Hepatocyte (in vitro differentiated cells): ENCODE measurements around the gene SMIM12.

Source experiments
- EZH2 ChIP-seq: fragments of 200-600 bp; sonication (generic); IDR thresholded peaks from 2 replicates; pipeline ENCODE4 v1.6.1; 2016; ENCODE audit warnings: antibody characterized with exemption, mild to moderate bottlenecking, borderline replicate concordance
- EZH2phosphoT487 ChIP-seq: fragments of 200-600 bp; sonication (generic); IDR thresholded peaks from one replicate; pipeline ENCODE4 v1.6.1; 2018; ENCODE audit warnings: antibody characterized with exemption, mild to moderate bottlenecking, low read depth, moderate library complexity; ENCODE audit not compliant: unreplicated experiment, severe bottlenecking
- TF ChIP-seq, protein P1 (sequence below): fragments of 200-600 bp; sonication (generic); IDR thresholded peaks from 2 replicates; pipeline ENCODE4 v1.5.1; 2016; ENCODE audit warnings: antibody characterized with exemption, mild to moderate bottlenecking; ENCODE audit not compliant: poor library complexity

DNA sequence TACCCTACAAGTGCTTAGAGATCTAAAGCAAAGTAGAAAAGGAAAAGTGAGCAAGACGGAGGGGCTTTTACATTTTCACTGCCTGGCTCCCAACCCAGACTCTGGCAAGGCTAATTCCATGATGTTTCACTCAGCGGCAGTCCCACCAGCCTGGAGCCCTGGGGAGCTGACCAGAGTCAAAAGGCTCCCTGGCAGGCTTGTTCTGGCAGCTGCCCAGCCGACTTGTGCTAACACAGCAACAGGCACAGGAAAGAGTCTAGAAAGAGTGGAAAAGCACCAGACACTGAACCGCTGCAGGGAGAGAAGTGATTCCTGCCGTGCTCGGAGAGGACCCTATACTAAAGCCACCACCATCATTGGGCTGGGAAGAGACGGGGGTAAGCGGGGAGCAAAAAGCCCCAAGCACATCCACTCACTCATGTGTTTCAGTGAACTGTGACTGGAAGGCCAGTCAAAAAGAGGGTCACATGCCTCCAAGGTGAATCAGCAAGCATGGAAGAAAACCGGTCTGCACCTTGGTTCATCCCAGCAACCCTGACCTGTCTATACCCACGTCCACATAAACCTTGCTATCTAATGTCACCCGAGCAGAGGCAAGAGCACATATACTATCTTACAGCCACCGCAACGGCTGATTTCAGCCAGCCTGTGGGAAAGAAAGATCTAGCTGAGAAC is 8.0 kb downstream of the SMIM12 start:
- TF ChIP-seq, protein P1, sequence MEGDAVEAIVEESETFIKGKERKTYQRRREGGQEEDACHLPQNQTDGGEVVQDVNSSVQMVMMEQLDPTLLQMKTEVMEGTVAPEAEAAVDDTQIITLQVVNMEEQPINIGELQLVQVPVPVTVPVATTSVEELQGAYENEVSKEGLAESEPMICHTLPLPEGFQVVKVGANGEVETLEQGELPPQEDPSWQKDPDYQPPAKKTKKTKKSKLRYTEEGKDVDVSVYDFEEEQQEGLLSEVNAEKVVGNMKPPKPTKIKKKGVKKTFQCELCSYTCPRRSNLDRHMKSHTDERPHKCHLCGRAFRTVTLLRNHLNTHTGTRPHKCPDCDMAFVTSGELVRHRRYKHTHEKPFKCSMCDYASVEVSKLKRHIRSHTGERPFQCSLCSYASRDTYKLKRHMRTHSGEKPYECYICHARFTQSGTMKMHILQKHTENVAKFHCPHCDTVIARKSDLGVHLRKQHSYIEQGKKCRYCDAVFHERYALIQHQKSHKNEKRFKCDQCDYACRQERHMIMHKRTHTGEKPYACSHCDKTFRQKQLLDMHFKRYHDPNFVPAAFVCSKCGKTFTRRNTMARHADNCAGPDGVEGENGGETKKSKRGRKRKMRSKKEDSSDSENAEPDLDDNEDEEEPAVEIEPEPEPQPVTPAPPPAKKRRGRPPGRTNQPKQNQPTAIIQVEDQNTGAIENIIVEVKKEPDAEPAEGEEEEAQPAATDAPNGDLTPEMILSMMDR: no peak
- TF ChIP-seq EZH2 (no peak), EZH2phosphoT487 (no peak)
